Endothelial cell (in vitro differentiated cells): ENCODE data around the gene GOLGA2. TPM values are rescaled to one million over a fixed set of nuclear protein-coding genes. Genes with fewer than 3 reads are reported as not detected.

Source experiments
- DNase-seq: peaks from one replicate; pipeline ENCODE4 v3.0.0; 2021; ENCODE audit warnings: low spot score
- H3K27ac Mint-ChIP-seq: one replicate; pipeline ENCODE4 v1.8.0; 2021; ENCODE audit warnings: mixed read lengths, inconsistent platforms; ENCODE audit not compliant: unreplicated experiment
- H3K27me3 Mint-ChIP-seq: one replicate; pipeline ENCODE4 v1.8.0; 2021; ENCODE audit warnings: mild to moderate bottlenecking, moderate library complexity, mixed read lengths, inconsistent platforms; ENCODE audit not compliant: unreplicated experiment
- H3K36me3 Mint-ChIP-seq: one replicate; pipeline ENCODE4 v1.8.0; 2021; ENCODE audit warnings: mild to moderate bottlenecking, low read depth, mixed read lengths, inconsistent platforms; ENCODE audit not compliant: unreplicated experiment
- H3K4me1 Mint-ChIP-seq: one replicate; pipeline ENCODE4 v1.8.0; 2021; ENCODE audit warnings: mild to moderate bottlenecking, mixed read lengths, inconsistent platforms; ENCODE audit not compliant: unreplicated experiment
- H3K4me3 Mint-ChIP-seq: one replicate; pipeline ENCODE4 v1.8.0; 2021; ENCODE audit warnings: mild to moderate bottlenecking, mixed read lengths, inconsistent platforms; ENCODE audit not compliant: unreplicated experiment
- H3K9me3 Mint-ChIP-seq: one replicate; pipeline ENCODE4 v1.8.0; 2021; ENCODE audit warnings: mixed read lengths, inconsistent platforms; ENCODE audit not compliant: unreplicated experiment
- CTCF ChIP-seq: fragments of 200-600 bp; sonication (generic); IDR thresholded peaks from one replicate; pipeline ENCODE4 v1.5.0; 2021; ENCODE audit warnings: antibody characterized with exemption; ENCODE audit not compliant: unreplicated experiment
- total RNA-seq: library from RNA; stranded (reverse); fragmentation: NEBNext Ultra II Directional; extraction: Animal tissue kit (Norgen Biotek cat#: 25700); gene quantifications from one replicate; pipeline ENCODE4 v1.2.1, GENCODE V29; 2021; ENCODE audit not compliant: unreplicated experiment

GOLGA2 gene
- total RNA-seq, 1 donor from 2014 or later, result 69.4 TPM

DNA sequence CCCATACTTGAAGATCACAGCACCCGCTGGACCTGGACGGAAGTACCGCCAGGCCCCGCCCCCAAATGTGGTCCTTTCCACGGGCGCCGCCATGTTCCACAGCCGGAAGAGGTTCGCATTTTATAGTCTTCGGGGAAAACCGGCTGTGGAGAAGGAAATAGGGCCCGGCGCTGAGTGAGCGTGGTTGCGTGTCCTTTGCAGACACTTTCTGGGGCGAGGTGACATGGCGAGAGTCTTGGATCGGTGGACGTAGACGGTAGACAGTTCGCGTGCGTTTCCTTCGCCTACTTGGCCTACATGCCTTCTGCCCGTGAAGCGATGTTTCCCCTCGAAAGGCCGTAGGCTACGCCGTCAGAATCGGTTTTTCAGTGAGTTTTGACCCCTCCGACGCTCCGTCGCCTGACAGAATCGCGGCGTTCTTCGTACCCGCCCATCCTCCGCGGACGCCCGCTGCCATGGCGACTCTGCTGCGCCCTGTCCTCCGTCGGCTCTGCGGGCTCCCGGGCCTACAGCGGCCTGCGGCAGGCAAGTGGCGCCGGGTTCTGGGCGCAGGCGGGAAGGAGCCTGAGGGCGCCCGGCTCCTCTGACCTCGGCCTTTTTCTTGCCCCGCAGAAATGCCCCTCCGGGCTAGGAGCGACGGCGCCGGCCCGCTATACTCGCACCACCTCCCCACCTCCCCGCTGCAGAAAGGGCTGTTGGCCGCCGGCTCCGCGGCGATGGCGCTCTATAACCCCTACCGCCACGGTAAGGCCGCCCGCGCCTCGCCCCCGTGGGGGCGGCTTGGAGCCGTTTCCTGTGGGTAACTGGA lies 46.8 kb upstream of the GOLGA2 start, which contains the start of the genes COQ4 and TRUB2:
TSS of gene COQ4 (plus strand) at position 436 of the 808 bp plus-strand sequence. CDS start at position 456, 20 bp downstream.
TSS of gene TRUB2 (minus strand) at position 44 of the 808 bp plus-strand sequence. CDS start at position 5, 39 bp downstream.
- Mint-ChIP-seq H3K27me3 (no peaks in the 10 kb centered on the region), H3K36me3 (peaks cover 13% of the 10 kb centered on the region), H3K4me3 (peak within 1 kb of the TSS; percentile 99), H3K27ac (peak within 1 kb of the TSS; percentile 99), H3K4me1 (peaks cover 6% of the 10 kb centered on the region), H3K9me3 (no peaks in the 10 kb centered on the region)
- peak; percentile 84 for DNase-seq
- no peak for TF ChIP-seq CTCF

- no peak for TF ChIP-seq CTCF
- DNase-seq, result no peak
- Mint-ChIP-seq H3K4me1 (peaks cover 6% of the 10 kb centered on the region), H3K36me3 (peaks cover 17% of the 10 kb centered on the region), H3K4me3 (peak overlapping the region; percentile 99), H3K27me3 (no peaks in the 10 kb centered on the region), H3K27ac (peak overlapping the region; percentile 99), H3K9me3 (no peaks in the 10 kb centered on the region)
Observed at GRCh38 chr9:128321879-128322403, 46.1 kb upstream of the GOLGA2 start.

- peaks cover 22% of the 10 kb centered on the region for H3K36me3 Mint-ChIP-seq
Observed at GRCh38 chr9:128321343-128321742, 45.5 kb upstream of the GOLGA2 start.

DNA sequence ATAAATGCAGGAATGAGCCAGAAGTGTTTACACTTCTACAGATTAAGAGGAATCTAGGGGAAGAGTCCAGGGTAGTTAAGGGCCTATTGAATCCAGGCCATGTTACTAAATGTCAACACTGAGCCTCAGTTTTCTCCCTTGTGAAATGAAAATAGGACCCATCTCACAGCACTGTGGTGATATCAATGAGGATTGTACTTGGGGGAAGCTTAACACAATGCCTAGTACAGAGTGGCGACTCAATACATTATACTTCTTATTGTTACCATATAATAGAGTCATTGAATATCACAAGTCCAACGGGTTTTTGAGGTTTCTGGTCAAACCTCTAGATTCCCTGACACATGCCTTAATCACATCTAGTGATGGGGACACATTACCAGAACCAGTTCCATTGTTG lies 41.8 kb upstream of the GOLGA2 start:
- Mint-ChIP-seq H3K36me3 (peaks cover 12% of the 10 kb centered on the region), H3K9me3 (no peaks in the 10 kb centered on the region), H3K4me3 (peak overlapping the region; percentile 56)

More at GRCh38 chr9:128321343-128321742, 45.5 kb upstream of the GOLGA2 start:
- no peaks in the 10 kb centered on the region for H3K9me3 Mint-ChIP-seq
- no peak for TF ChIP-seq CTCF
- DNase-seq, result no peak
- H3K27me3 Mint-ChIP-seq, result no peaks in the 10 kb centered on the region
- peaks cover 6% of the 10 kb centered on the region for H3K4me1 Mint-ChIP-seq
- H3K27ac Mint-ChIP-seq, result no peak overlapping the region
- peak overlapping the region; percentile 99 for H3K4me3 Mint-ChIP-seq

More for the DNA sequence above, 41.8 kb upstream of the GOLGA2 start:
- Mint-ChIP-seq H3K27ac (no peak overlapping the region), H3K27me3 (peaks cover 3% of the 10 kb centered on the region), H3K4me1 (peaks cover 6% of the 10 kb centered on the region)
- TF ChIP-seq CTCF, result no peak
- DNase-seq, result no peak
